OCI-LY1 (cell line): ENCODE measurements around the gene DCAKD.

ENCODE experiments used
- H2AFZ ChIP-seq: fragments of 200-600 bp; sonication (generic), shearing (Covaris generic); 2 replicates; pipeline ENCODE4 v1.6.0; 2014; ENCODE audit warnings: antibody characterized with exemption, mild to moderate bottlenecking, low read length
- H3F3A ChIP-seq: fragments of 200-600 bp; sonication (generic), shearing (Covaris generic); 2 replicates; pipeline ENCODE4 v1.6.0; 2014; ENCODE audit warnings: mild to moderate bottlenecking, antibody characterized with exemption, low read length, moderate library complexity; ENCODE audit not compliant: insufficient read depth
- H3K27ac ChIP-seq: fragments of 200-600 bp; sonication (generic); 2 replicates; pipeline ENCODE4 v1.5.1; 2014; ENCODE audit warnings: low read length, mixed run types, mild to moderate bottlenecking, low read depth; ENCODE audit not compliant: poor library complexity, severe bottlenecking
- H3K27me3 ChIP-seq: fragments of 200-600 bp; sonication (generic); 2 replicates; pipeline ENCODE4 v1.6.0; 2014; ENCODE audit warnings: antibody characterized with exemption, mild to moderate bottlenecking, low read length, moderate library complexity; ENCODE audit not compliant: insufficient read depth
- H3K36me3 ChIP-seq: fragments of 200-600 bp; sonication (generic); 2 replicates; pipeline ENCODE4 v1.6.1; 2014; ENCODE audit warnings: mild to moderate bottlenecking, antibody characterized with exemption, low read length, moderate library complexity, mixed read lengths; ENCODE audit not compliant: insufficient read depth
- H3K4me1 ChIP-seq: fragments of 200-600 bp; sonication (generic); 2 replicates; pipeline ENCODE4 v1.5.1; 2014; ENCODE audit warnings: mild to moderate bottlenecking, low read length, moderate library complexity; ENCODE audit not compliant: insufficient read depth, severe bottlenecking
- H3K4me2 ChIP-seq: fragments of 200-600 bp; sonication (generic), shearing (Covaris generic); 2 replicates; pipeline ENCODE4 v1.6.1; 2014; ENCODE audit warnings: low read length
- H3K4me3 ChIP-seq: fragments of 200-600 bp; sonication (generic); 2 replicates; pipeline ENCODE4 v1.5.1; 2014; ENCODE audit warnings: low read length, low read depth, mild to moderate bottlenecking, mixed read lengths; ENCODE audit not compliant: poor library complexity, severe bottlenecking
- H3K79me2 ChIP-seq: fragments of 200-600 bp; shearing (Covaris generic); 2 replicates; pipeline ENCODE4 v1.6.1; 2016; ENCODE audit warnings: mixed run types, low read length, mixed read lengths; ENCODE audit not compliant: insufficient read depth
- H3K9ac ChIP-seq: fragments of 200-600 bp; sonication (generic), shearing (Covaris generic); 2 replicates; pipeline ENCODE4 v1.6.1; 2014; ENCODE audit warnings: mild to moderate bottlenecking, low read length, mixed read lengths
- H3K9me2 ChIP-seq: fragments of 200-600 bp; sonication (generic), shearing (Covaris generic); 2 replicates; pipeline ENCODE4 v1.6.1; 2014; ENCODE audit warnings: low read depth, mild to moderate bottlenecking, low read length, mixed read lengths
- H3K9me3 ChIP-seq: fragments of 200-600 bp; shearing (Covaris generic); 2 replicates; pipeline ENCODE4 v1.6.1; 2014; ENCODE audit warnings: low read length, mixed read lengths
- H4K20me1 ChIP-seq: fragments of 200-600 bp; sonication (generic), shearing (Covaris generic); 2 replicates; pipeline ENCODE4 v1.6.0; 2016; ENCODE audit warnings: mild to moderate bottlenecking, low read length; ENCODE audit not compliant: insufficient read depth
- CTCF ChIP-seq: fragments of 200-600 bp; sonication (generic), shearing (Covaris generic); IDR thresholded peaks from 2 replicates; pipeline ENCODE4 v1.5.1; 2017; ENCODE audit warnings: mild to moderate bottlenecking, antibody characterized with exemption, low read length, moderate library complexity, mixed read lengths
- EZH2 ChIP-seq: fragments of 200-600 bp; sonication (generic), shearing (Covaris generic); IDR thresholded peaks from 2 replicates; pipeline ENCODE4 v1.8.0; 2017; ENCODE audit warnings: borderline replicate concordance, mixed run types, mild to moderate bottlenecking, antibody characterized with exemption, low read length, moderate library complexity, mixed read lengths

DCAKD gene

GRCh38 chr17:45088741-45089140 is 37.3 kb upstream of the DCAKD start:
- Histone ChIP-seq H3K27me3 (no peaks in the 10 kb centered on the region), H3K79me2 (no peaks in the 10 kb centered on the region), H4K20me1 (no peaks in the 10 kb centered on the region), H3K9me3 (no peaks in the 10 kb centered on the region), H3K4me3 (no peak overlapping the region), H3K36me3 (peaks cover 98% of the 10 kb centered on the region), H3K9ac (no peak overlapping the region), H3F3A (no peaks in the 10 kb centered on the region), H3K27ac (no peak overlapping the region), H3K4me1 (no peaks in the 10 kb centered on the region), H3K4me2 (no peak overlapping the region), H3K9me2 (no peaks in the 10 kb centered on the region), H2AFZ (no peak overlapping the region)
- no peak for TF ChIP-seq EZH2
- TF ChIP-seq CTCF = no peak

GRCh38 chr17:45087978-45088377 is 36.5 kb upstream of the DCAKD start:
- TF ChIP-seq EZH2 = no peak
- TF ChIP-seq CTCF = no peak
- Histone ChIP-seq H3K9me2 (no peaks in the 10 kb centered on the region), H3K4me1 (no peaks in the 10 kb centered on the region), H3K9ac (no peak overlapping the region), H3K4me3 (no peak overlapping the region), H3K27ac (no peak overlapping the region), H3K36me3 (peaks cover 98% of the 10 kb centered on the region), H3K9me3 (no peaks in the 10 kb centered on the region), H4K20me1 (no peaks in the 10 kb centered on the region), H2AFZ (no peak overlapping the region), H3K79me2 (no peaks in the 10 kb centered on the region), H3K4me2 (no peak overlapping the region), H3K27me3 (no peaks in the 10 kb centered on the region), H3F3A (no peaks in the 10 kb centered on the region)

- no peaks in the 10 kb centered on the region for H3K79me2 ChIP-seq
- no peak overlapping the region for H3K27ac ChIP-seq
- no peaks in the 10 kb centered on the region for H3K4me1 ChIP-seq
- peaks cover 98% of the 10 kb centered on the region for H3K36me3 ChIP-seq
- no peak overlapping the region for H3K9ac ChIP-seq
- TF ChIP-seq CTCF = no peak
- TF ChIP-seq EZH2 = no peak
- H3K9me3 ChIP-seq = no peaks in the 10 kb centered on the region
- H3K27me3 ChIP-seq = no peaks in the 10 kb centered on the region
- H3F3A ChIP-seq = no peaks in the 10 kb centered on the region
- no peaks in the 10 kb centered on the region for H4K20me1 ChIP-seq
- no peak overlapping the region for H2AFZ ChIP-seq
- H3K9me2 ChIP-seq = no peaks in the 10 kb centered on the region
- no peak overlapping the region for H3K4me2 ChIP-seq
- H3K4me3 ChIP-seq = no peak overlapping the region
Observed at GRCh38 chr17:45087504-45087975, 36.1 kb upstream of the DCAKD start.
